ENCODE measurements around the gene GGA1.
A peak's percentile ranks its signal among the peaks of the same experiment; 100 is the strongest.
"Not testable (repeated sequence)": the region's sequence is repeated elsewhere in the genome, so short reads cannot be mapped to it uniquely, and the experiment has no call there.

GGA1 gene

GRCh38 chr22:37602546-37603277 is 5.9 kb upstream of the GGA1 start:
- H3K4me3 ChIP-seq (ENCODE audit: low read depth, low read length); H3K4me1 ChIP-seq (ENCODE audit: control insufficient read depth, insufficient read depth, low read length); H3K36me3 ChIP-seq (ENCODE audit: control insufficient read depth, insufficient read depth, low read length); H3K9ac ChIP-seq (ENCODE audit: low read depth, low read length); H3K9me3 ChIP-seq (ENCODE audit: control insufficient read depth, insufficient read depth, low read length); H3K27me3 ChIP-seq (ENCODE audit: control insufficient read depth, insufficient read depth, low read length): not testable (repeated sequence)

GRCh38 chr22:37604074-37604473 is 4.6 kb upstream of the GGA1 start:
- H3K9ac ChIP-seq (ENCODE audit: low read depth, low read length), result no peak overlapping the region
- no peak overlapping the region for H3K4me3 ChIP-seq (ENCODE audit: low read depth, low read length)
- H3K27me3 ChIP-seq (ENCODE audit: control insufficient read depth, insufficient read depth, low read length), result no peaks in the 10 kb centered on the region
- peaks cover 8% of the 10 kb centered on the region for H3K4me1 ChIP-seq (ENCODE audit: control insufficient read depth, insufficient read depth, low read length)
- no peaks in the 10 kb centered on the region for H3K36me3 ChIP-seq (ENCODE audit: control insufficient read depth, insufficient read depth, low read length)
- H3K9me3 ChIP-seq (ENCODE audit: control insufficient read depth, insufficient read depth, low read length), result no peaks in the 10 kb centered on the region

- Histone ChIP-seq H3K9me3 (ENCODE audit: control insufficient read depth, insufficient read depth, low read length) (no peaks in the 10 kb centered on the region), H3K4me3 (ENCODE audit: low read depth, low read length) (no peak overlapping the region), H3K4me1 (ENCODE audit: control insufficient read depth, insufficient read depth, low read length) (peaks cover 8% of the 10 kb centered on the region), H3K9ac (ENCODE audit: low read depth, low read length) (no peak overlapping the region), H3K27me3 (ENCODE audit: control insufficient read depth, insufficient read depth, low read length) (no peaks in the 10 kb centered on the region), H3K36me3 (ENCODE audit: control insufficient read depth, insufficient read depth, low read length) (no peaks in the 10 kb centered on the region)
Measured at GRCh38 chr22:37604875-37605274, 3.8 kb upstream of the GGA1 start.

- H3K4me1 ChIP-seq (ENCODE audit: control insufficient read depth, insufficient read depth, low read length), result no peaks in the 10 kb centered on the region
- H3K27me3 ChIP-seq (ENCODE audit: control insufficient read depth, insufficient read depth, low read length), result no peaks in the 10 kb centered on the region
- no peaks in the 10 kb centered on the region for H3K9me3 ChIP-seq (ENCODE audit: control insufficient read depth, insufficient read depth, low read length)
- H3K4me3 ChIP-seq (ENCODE audit: low read depth, low read length), result peak overlapping the region; percentile 88
- H3K9ac ChIP-seq (ENCODE audit: low read depth, low read length), result peak overlapping the region; percentile 54
- H3K36me3 ChIP-seq (ENCODE audit: control insufficient read depth, insufficient read depth, low read length), result no peaks in the 10 kb centered on the region
Measured at GRCh38 chr22:37607010-37607934, 1.4 kb upstream of the GGA1 start.

GRCh38 chr22:37607935-37608476 is 628 bp upstream of the GGA1 start:
- Histone ChIP-seq H3K4me3 (ENCODE audit: low read depth, low read length) (peak overlapping the region; percentile 88), H3K4me1 (ENCODE audit: control insufficient read depth, insufficient read depth, low read length) (no peaks in the 10 kb centered on the region), H3K36me3 (ENCODE audit: control insufficient read depth, insufficient read depth, low read length) (no peaks in the 10 kb centered on the region), H3K9me3 (ENCODE audit: control insufficient read depth, insufficient read depth, low read length) (no peaks in the 10 kb centered on the region), H3K27me3 (ENCODE audit: control insufficient read depth, insufficient read depth, low read length) (no peaks in the 10 kb centered on the region), H3K9ac (ENCODE audit: low read depth, low read length) (peak overlapping the region; percentile 94)

- Histone ChIP-seq H3K36me3 (ENCODE audit: control insufficient read depth, insufficient read depth, low read length) (peaks cover 4% of the 10 kb centered on the region), H3K27me3 (ENCODE audit: control insufficient read depth, insufficient read depth, low read length) (no peaks in the 10 kb centered on the region), H3K4me1 (ENCODE audit: control insufficient read depth, insufficient read depth, low read length) (no peaks in the 10 kb centered on the region), H3K9ac (ENCODE audit: low read depth, low read length) (peak overlapping the region; percentile 90), H3K4me3 (ENCODE audit: low read depth, low read length) (peak overlapping the region; percentile 92), H3K9me3 (ENCODE audit: control insufficient read depth, insufficient read depth, low read length) (no peaks in the 10 kb centered on the region)
Measured at GRCh38 chr22:37609240-37610152, 862 bp downstream of the GGA1 start.

- H3K4me1 ChIP-seq (ENCODE audit: control insufficient read depth, insufficient read depth, low read length); H3K36me3 ChIP-seq (ENCODE audit: control insufficient read depth, insufficient read depth, low read length); H3K27me3 ChIP-seq (ENCODE audit: control insufficient read depth, insufficient read depth, low read length); H3K9me3 ChIP-seq (ENCODE audit: control insufficient read depth, insufficient read depth, low read length): not testable (repeated sequence)
- H3K9ac ChIP-seq (ENCODE audit: low read depth, low read length), result peak overlapping the region; percentile 90
- peak overlapping the region; percentile 92 for H3K4me3 ChIP-seq (ENCODE audit: low read depth, low read length)
Measured at GRCh38 chr22:37610153-37610475, 1.5 kb downstream of the GGA1 start.

- no peak overlapping the region for H3K4me3 ChIP-seq (ENCODE audit: low read depth, low read length)
Measured at GRCh38 chr22:37610480-37611129, 2.0 kb downstream of the GGA1 start.

GRCh38 chr22:37611207-37611606 is 2.6 kb downstream of the GGA1 start:
- Histone ChIP-seq H3K9ac (ENCODE audit: low read depth, low read length) (no peak overlapping the region), H3K4me1 (ENCODE audit: control insufficient read depth, insufficient read depth, low read length) (no peaks in the 10 kb centered on the region), H3K27me3 (ENCODE audit: control insufficient read depth, insufficient read depth, low read length) (no peaks in the 10 kb centered on the region), H3K36me3 (ENCODE audit: control insufficient read depth, insufficient read depth, low read length) (peaks cover 6% of the 10 kb centered on the region), H3K9me3 (ENCODE audit: control insufficient read depth, insufficient read depth, low read length) (no peaks in the 10 kb centered on the region), H3K4me3 (ENCODE audit: low read depth, low read length) (no peak overlapping the region)

More at GRCh38 chr22:37610480-37611129, 2.0 kb downstream of the GGA1 start:
- Histone ChIP-seq H3K9ac (ENCODE audit: low read depth, low read length) (no peak overlapping the region), H3K27me3 (ENCODE audit: control insufficient read depth, insufficient read depth, low read length) (no peaks in the 10 kb centered on the region), H3K36me3 (ENCODE audit: control insufficient read depth, insufficient read depth, low read length) (peaks cover 4% of the 10 kb centered on the region), H3K4me1 (ENCODE audit: control insufficient read depth, insufficient read depth, low read length) (no peaks in the 10 kb centered on the region), H3K9me3 (ENCODE audit: control insufficient read depth, insufficient read depth, low read length) (no peaks in the 10 kb centered on the region)

GRCh38 chr22:37616201-37617083 is 7.8 kb downstream of the GGA1 start:
- Histone ChIP-seq H3K4me3 (ENCODE audit: low read depth, low read length) (no peak overlapping the region), H3K36me3 (ENCODE audit: control insufficient read depth, insufficient read depth, low read length) (peaks cover 26% of the 10 kb centered on the region), H3K4me1 (ENCODE audit: control insufficient read depth, insufficient read depth, low read length) (no peaks in the 10 kb centered on the region), H3K27me3 (ENCODE audit: control insufficient read depth, insufficient read depth, low read length) (no peaks in the 10 kb centered on the region), H3K9me3 (ENCODE audit: control insufficient read depth, insufficient read depth, low read length) (no peaks in the 10 kb centered on the region), H3K9ac (ENCODE audit: low read depth, low read length) (no peak overlapping the region)
